Neural progenitor cell (in vitro differentiated cells): ENCODE measurements around the gene GSE1. TPM values are rescaled to one million over a fixed set of nuclear protein-coding genes. Genes with fewer than 3 reads are reported as not detected.

Source experiments
- DNase-seq: peaks from one replicate; pipeline ENCODE4 v3.0.0-alpha.2; 2016; ENCODE audit warnings: low spot score
- H2AFZ ChIP-seq: fragments of 200-600 bp; sonication (generic); replicated peaks from 2 replicates; pipeline ENCODE4 v1.6.1; 2016; ENCODE audit warnings: antibody characterized with exemption
- H3F3A ChIP-seq: fragments of 200-600 bp; sonication (generic); 2 replicates; pipeline ENCODE4 v1.6.1; 2016; ENCODE audit warnings: antibody characterized with exemption, low read depth
- H3K27ac ChIP-seq: fragments of 200-600 bp; sonication (generic); 2 replicates; pipeline ENCODE4 v1.5.1; 2016; ENCODE audit warnings: mild to moderate bottlenecking
- H3K27me3 ChIP-seq: fragments of 200-600 bp; sonication (generic); 2 replicates; pipeline ENCODE4 v1.6.1; 2016; ENCODE audit warnings: mild to moderate bottlenecking, moderate library complexity
- H3K36me3 ChIP-seq: fragments of 200-600 bp; sonication (generic); 2 replicates; pipeline ENCODE4 v1.5.1; 2016
- H3K4me1 ChIP-seq: fragments of 200-600 bp; sonication (generic); 2 replicates; pipeline ENCODE4 v1.6.1; 2016; ENCODE audit warnings: mixed run types
- H3K4me2 ChIP-seq: fragments of 200-600 bp; sonication (generic); 2 replicates; pipeline ENCODE4 v1.6.1; 2016
- H3K4me3 ChIP-seq: fragments of 200-600 bp; sonication (generic); 2 replicates; pipeline ENCODE4 v1.5.1; 2016
- H3K79me2 ChIP-seq: fragments of 200-600 bp; sonication (generic); 2 replicates; pipeline ENCODE4 v1.6.1; 2016; ENCODE audit warnings: low read depth
- H3K9ac ChIP-seq: fragments of 200-600 bp; sonication (generic); 2 replicates; pipeline ENCODE4 v1.6.1; 2016
- H3K9me3 ChIP-seq: fragments of 200-600 bp; sonication (generic); 2 replicates; pipeline ENCODE4 v1.5.1; 2016; ENCODE audit warnings: low read depth
- H4K20me1 ChIP-seq: fragments of 200-600 bp; sonication (generic); 2 replicates; pipeline ENCODE4 v1.6.1; 2016; ENCODE audit warnings: low read depth
- H3K27ac Mint-ChIP-seq: 3 replicates; pipeline ENCODE4 v1.8.0; 2021; ENCODE audit warnings: mixed read lengths
- H3K27me3 Mint-ChIP-seq: 2 replicates; pipeline ENCODE4 v1.8.0; 2022; ENCODE audit warnings: low read depth, mild to moderate bottlenecking, inconsistent platforms, moderate library complexity, mixed read lengths; ENCODE audit not compliant: insufficient read depth
- H3K36me3 Mint-ChIP-seq: 3 replicates; pipeline ENCODE4 v1.8.0; 2021; ENCODE audit warnings: mixed read lengths
- H3K4me1 Mint-ChIP-seq: 3 replicates; pipeline ENCODE4 v1.8.0; 2021; ENCODE audit warnings: mixed read lengths
- H3K4me3 Mint-ChIP-seq: 3 replicates; pipeline ENCODE4 v1.8.0; 2021; ENCODE audit warnings: mild to moderate bottlenecking, moderate library complexity, mixed read lengths
- H3K9me3 Mint-ChIP-seq: 3 replicates; pipeline ENCODE4 v1.8.0; 2020; ENCODE audit warnings: mixed read lengths
- EZH2 ChIP-seq: fragments of 200-600 bp; sonication (generic); IDR thresholded peaks from 2 replicates; pipeline ENCODE4 v1.6.1; 2017; ENCODE audit warnings: antibody characterized with exemption, mild to moderate bottlenecking, moderate library complexity
- EZH2phosphoT487 ChIP-seq: fragments of 200-600 bp; sonication (generic); IDR thresholded peaks from 2 replicates; pipeline ENCODE4 v1.6.1; 2017; ENCODE audit warnings: antibody characterized with exemption
- total RNA-seq: library from RNA; depleted of rRNA; stranded (reverse); fragments of >200 nt; gene quantifications from 2 replicates; pipeline ENCODE4 v1.2.3, GENCODE V29; 2015; ENCODE audit warnings: low replicate concordance
- TF ChIP-seq, protein P1 (sequence below): fragments of 200-600 bp; sonication (generic); IDR thresholded peaks from 2 replicates; pipeline ENCODE4 v1.5.1; 2017; ENCODE audit warnings: antibody characterized with exemption, mild to moderate bottlenecking

The GSE1 gene
- total RNA-seq, 1 donor from 2014 or later: 7.7 TPM

- Histone ChIP-seq H4K20me1 (peaks cover 43% of the 10 kb centered on the region), H3K4me2 (peak overlapping the region; percentile 67), H3K4me3 (no peak overlapping the region), H3K4me1 (peaks cover 76% of the 10 kb centered on the region), H3K9me3 (no peaks in the 10 kb centered on the region), H3F3A (peaks cover 75% of the 10 kb centered on the region), H3K36me3 (no peaks in the 10 kb centered on the region), H3K27me3 (peaks cover 5% of the 10 kb centered on the region), H3K27ac (no peak overlapping the region), H2AFZ (no peak overlapping the region), H3K79me2 (no peaks in the 10 kb centered on the region), H3K9ac (no peak overlapping the region)
- Mint-ChIP-seq H3K9me3 (peaks cover 5% of the 10 kb centered on the region), H3K36me3 (no peaks in the 10 kb centered on the region), H3K4me3 (no peak overlapping the region), H3K27ac (no peak overlapping the region), H3K4me1 (peaks cover 86% of the 10 kb centered on the region), H3K27me3 (peaks cover 47% of the 10 kb centered on the region)
- DNase-seq: no peak
- TF ChIP-seq, protein P1, sequence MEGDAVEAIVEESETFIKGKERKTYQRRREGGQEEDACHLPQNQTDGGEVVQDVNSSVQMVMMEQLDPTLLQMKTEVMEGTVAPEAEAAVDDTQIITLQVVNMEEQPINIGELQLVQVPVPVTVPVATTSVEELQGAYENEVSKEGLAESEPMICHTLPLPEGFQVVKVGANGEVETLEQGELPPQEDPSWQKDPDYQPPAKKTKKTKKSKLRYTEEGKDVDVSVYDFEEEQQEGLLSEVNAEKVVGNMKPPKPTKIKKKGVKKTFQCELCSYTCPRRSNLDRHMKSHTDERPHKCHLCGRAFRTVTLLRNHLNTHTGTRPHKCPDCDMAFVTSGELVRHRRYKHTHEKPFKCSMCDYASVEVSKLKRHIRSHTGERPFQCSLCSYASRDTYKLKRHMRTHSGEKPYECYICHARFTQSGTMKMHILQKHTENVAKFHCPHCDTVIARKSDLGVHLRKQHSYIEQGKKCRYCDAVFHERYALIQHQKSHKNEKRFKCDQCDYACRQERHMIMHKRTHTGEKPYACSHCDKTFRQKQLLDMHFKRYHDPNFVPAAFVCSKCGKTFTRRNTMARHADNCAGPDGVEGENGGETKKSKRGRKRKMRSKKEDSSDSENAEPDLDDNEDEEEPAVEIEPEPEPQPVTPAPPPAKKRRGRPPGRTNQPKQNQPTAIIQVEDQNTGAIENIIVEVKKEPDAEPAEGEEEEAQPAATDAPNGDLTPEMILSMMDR: no peak
- TF ChIP-seq EZH2 (no peak), EZH2phosphoT487 (no peak)
Observed at GRCh38 chr16:85575920-85576319, 37.2 kb upstream of the GSE1 start.

- Mint-ChIP-seq H3K27me3 (peaks cover 48% of the 10 kb centered on the region), H3K27ac (no peak overlapping the region), H3K9me3 (peaks cover 5% of the 10 kb centered on the region), H3K4me3 (no peak overlapping the region), H3K4me1 (peaks cover 86% of the 10 kb centered on the region), H3K36me3 (no peaks in the 10 kb centered on the region)
- peak overlapping the region; percentile 68 for H3K4me2 ChIP-seq
- H3K4me3 ChIP-seq: no peak overlapping the region
- TF ChIP-seq EZH2phosphoT487 (no peak), EZH2 (no peak)
- TF ChIP-seq, protein P1: no peak
- H3K36me3 ChIP-seq: no peaks in the 10 kb centered on the region
- DNase-seq: no peak
- no peaks in the 10 kb centered on the region for H3K79me2 ChIP-seq
- H3K9me3 ChIP-seq: no peaks in the 10 kb centered on the region
- peaks cover 81% of the 10 kb centered on the region for H3K4me1 ChIP-seq
- peaks cover 82% of the 10 kb centered on the region for H3F3A ChIP-seq
- H3K27me3 ChIP-seq: no peaks in the 10 kb centered on the region
- H3K27ac ChIP-seq: no peak overlapping the region
- no peak overlapping the region for H3K9ac ChIP-seq
- H4K20me1 ChIP-seq: peaks cover 43% of the 10 kb centered on the region
- no peak overlapping the region for H2AFZ ChIP-seq
Observed at GRCh38 chr16:85576944-85577343, 36.2 kb upstream of the GSE1 start.

DNA sequence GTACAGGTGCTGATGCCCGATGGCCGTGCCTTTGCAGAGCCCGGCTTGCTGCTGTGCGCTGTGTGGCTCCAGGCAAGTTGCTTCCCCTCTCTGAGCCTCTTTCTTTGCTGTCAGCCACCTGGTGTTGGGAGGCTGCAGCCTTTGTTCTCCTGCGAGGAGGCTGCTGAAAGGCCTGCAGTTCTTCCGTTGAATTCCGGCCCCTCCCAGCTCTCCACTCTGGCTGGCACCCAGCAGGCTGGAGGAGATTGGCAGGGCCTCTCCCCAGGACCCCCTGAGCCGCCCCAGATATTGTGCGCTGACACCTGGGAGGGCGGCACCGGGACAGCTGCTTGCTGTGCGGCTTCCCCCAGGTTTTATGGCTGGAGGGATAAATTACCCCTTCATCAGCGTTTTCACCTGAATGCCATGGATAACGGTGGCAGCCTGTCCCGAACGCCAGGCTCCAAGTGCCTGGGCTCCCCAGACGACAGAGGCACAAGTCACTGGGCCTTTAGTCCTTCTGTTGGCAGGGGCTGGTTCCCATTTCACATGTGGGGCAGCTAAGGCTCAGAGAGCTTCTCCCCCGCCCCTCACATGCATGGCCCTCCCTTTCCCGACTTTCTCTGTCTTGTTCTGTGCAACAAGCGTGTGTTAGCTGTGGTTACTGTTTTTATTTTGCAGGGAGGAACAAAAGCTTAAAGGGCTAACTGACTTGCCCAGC is 35.1 kb upstream of the GSE1 start:
- Histone ChIP-seq H2AFZ (no peak overlapping the region), H3K27me3 (no peaks in the 10 kb centered on the region), H3K9me3 (no peaks in the 10 kb centered on the region), H3F3A (peaks cover 79% of the 10 kb centered on the region), H3K27ac (peak overlapping the region; percentile 0), H3K4me2 (peak overlapping the region; percentile 68), H4K20me1 (peaks cover 45% of the 10 kb centered on the region), H3K36me3 (no peaks in the 10 kb centered on the region), H3K9ac (no peak overlapping the region), H3K4me3 (no peak overlapping the region), H3K4me1 (peaks cover 92% of the 10 kb centered on the region), H3K79me2 (no peaks in the 10 kb centered on the region)
- Mint-ChIP-seq H3K36me3 (no peaks in the 10 kb centered on the region), H3K4me1 (peaks cover 92% of the 10 kb centered on the region), H3K4me3 (peak overlapping the region; percentile 67), H3K27me3 (peaks cover 41% of the 10 kb centered on the region), H3K27ac (no peak overlapping the region), H3K9me3 (peaks cover 5% of the 10 kb centered on the region)
- no peak for TF ChIP-seq EZH2phosphoT487
- TF ChIP-seq EZH2: no peak
- TF ChIP-seq, protein P1: no peak
- DNase-seq: peak; percentile 53
